GM23248 (cell line): ENCODE data around the gene TOPBP1. TPM values are rescaled to one million over a fixed set of nuclear protein-coding genes. Genes with fewer than 3 reads are reported as not detected.

Experiments used
- DNase-seq: peaks from one replicate; pipeline ENCODE4 v3.0.0-alpha.2; 2015
- H2AFZ ChIP-seq: fragments of 200-600 bp; sonication (generic); 2 replicates; pipeline ENCODE4 v1.6.1; 2016; ENCODE audit warnings: antibody characterized with exemption
- H3F3A ChIP-seq: fragments of 200-600 bp; sonication (generic); 2 replicates; pipeline ENCODE4 v1.6.1; 2016; ENCODE audit warnings: mild to moderate bottlenecking, antibody characterized with exemption, mixed run types; ENCODE audit not compliant: insufficient read depth
- H3K27ac ChIP-seq: fragments of 200-600 bp; sonication (generic); 2 replicates; pipeline ENCODE4 v1.5.1; 2016; ENCODE audit warnings: mild to moderate bottlenecking
- H3K27me3 ChIP-seq: fragments of 200-600 bp; sonication (generic); replicated peaks from 2 replicates; pipeline ENCODE4 v1.6.1; 2016; ENCODE audit warnings: mild to moderate bottlenecking; ENCODE audit not compliant: insufficient read depth
- H3K36me3 ChIP-seq: fragments of 200-600 bp; sonication (generic); 2 replicates; pipeline ENCODE4 v1.6.1; 2016; ENCODE audit warnings: low read depth, mild to moderate bottlenecking
- H3K4me1 ChIP-seq: fragments of 200-600 bp; sonication (generic); 2 replicates; pipeline ENCODE4 v1.6.1; 2016; ENCODE audit warnings: mild to moderate bottlenecking; ENCODE audit not compliant: insufficient read depth
- H3K4me2 ChIP-seq: fragments of 200-600 bp; sonication (generic); one replicate; pipeline ENCODE4 v1.6.1; 2016; ENCODE audit warnings: mild to moderate bottlenecking; ENCODE audit not compliant: unreplicated experiment
- H3K4me3 ChIP-seq: fragments of 200-600 bp; sonication (generic); 2 replicates; pipeline ENCODE4 v1.5.1; 2016; ENCODE audit warnings: mild to moderate bottlenecking
- H3K79me2 ChIP-seq: fragments of 200-600 bp; sonication (generic); 2 replicates; pipeline ENCODE4 v1.6.1; 2016; ENCODE audit warnings: mild to moderate bottlenecking; ENCODE audit not compliant: insufficient read depth
- H3K9ac ChIP-seq: fragments of 200-600 bp; sonication (generic); 2 replicates; pipeline ENCODE4 v1.6.1; 2016; ENCODE audit warnings: mild to moderate bottlenecking
- H3K9me2 ChIP-seq: fragments of 200-600 bp; sonication (generic); 2 replicates; pipeline ENCODE4 v1.6.1; 2016; ENCODE audit warnings: mixed run types, mild to moderate bottlenecking, moderate library complexity; ENCODE audit not compliant: insufficient read depth
- H3K9me3 ChIP-seq: fragments of 200-600 bp; sonication (generic); one replicate; pipeline ENCODE4 v1.6.1; 2017; ENCODE audit warnings: low read depth
- H4K20me1 ChIP-seq: fragments of 200-600 bp; sonication (generic); 2 replicates; pipeline ENCODE4 v1.6.0; 2016; ENCODE audit not compliant: insufficient read depth
- EZH2 ChIP-seq: fragments of 200-600 bp; sonication (generic); IDR thresholded peaks from 2 replicates; pipeline ENCODE4 v1.6.1; 2018; ENCODE audit warnings: antibody characterized with exemption, mild to moderate bottlenecking; ENCODE audit not compliant: insufficient read depth, poor library complexity, severe bottlenecking
- EZH2phosphoT487 ChIP-seq: fragments of 200-600 bp; sonication (generic); IDR thresholded peaks from 2 replicates; pipeline ENCODE4 v1.6.1; 2018; ENCODE audit warnings: antibody characterized with exemption, moderate library complexity, mild to moderate bottlenecking, low read depth; ENCODE audit not compliant: insufficient read depth
- WGBS, 2 experiments: methylation state at CpG; one replicate each; pipeline ENCODE4 v1.1.6; 2015 to 2017; ENCODE audit warnings: low lambda C conversion rate in 2 of 2, low coverage in 1 of 2; ENCODE audit errors: missing lambda C conversion rate in 2 of 2; 5-methylcytosine and 5-hydroxymethylcytosine counted together
- in situ Hi-C: fragments of 300-500 bp; cut with MboI; formaldehyde crosslinking; loops from 2 replicates; pipeline ENCODE4 v1.15.0; 2020
- polyA plus RNA-seq: library from polyadenylated mRNA; unstranded; fragments of >200 nt; fragmentation: Nextera tagmentation; extraction: Ambion mirVana; gene quantifications from 2 replicates; pipeline ENCODE4 v1.2.1, GENCODE V29; 2016
- total RNA-seq: library from RNA; depleted of rRNA; stranded (reverse); fragments of >200 nt; shearing (Covaris generic); gene quantifications from 2 replicates; pipeline ENCODE4 v1.2.3, GENCODE V29; 2014

The TOPBP1 gene
- total and polyA plus RNA-seq, 2 experiments from 2014 or later = 9.4 to 21.0 TPM

DNA sequence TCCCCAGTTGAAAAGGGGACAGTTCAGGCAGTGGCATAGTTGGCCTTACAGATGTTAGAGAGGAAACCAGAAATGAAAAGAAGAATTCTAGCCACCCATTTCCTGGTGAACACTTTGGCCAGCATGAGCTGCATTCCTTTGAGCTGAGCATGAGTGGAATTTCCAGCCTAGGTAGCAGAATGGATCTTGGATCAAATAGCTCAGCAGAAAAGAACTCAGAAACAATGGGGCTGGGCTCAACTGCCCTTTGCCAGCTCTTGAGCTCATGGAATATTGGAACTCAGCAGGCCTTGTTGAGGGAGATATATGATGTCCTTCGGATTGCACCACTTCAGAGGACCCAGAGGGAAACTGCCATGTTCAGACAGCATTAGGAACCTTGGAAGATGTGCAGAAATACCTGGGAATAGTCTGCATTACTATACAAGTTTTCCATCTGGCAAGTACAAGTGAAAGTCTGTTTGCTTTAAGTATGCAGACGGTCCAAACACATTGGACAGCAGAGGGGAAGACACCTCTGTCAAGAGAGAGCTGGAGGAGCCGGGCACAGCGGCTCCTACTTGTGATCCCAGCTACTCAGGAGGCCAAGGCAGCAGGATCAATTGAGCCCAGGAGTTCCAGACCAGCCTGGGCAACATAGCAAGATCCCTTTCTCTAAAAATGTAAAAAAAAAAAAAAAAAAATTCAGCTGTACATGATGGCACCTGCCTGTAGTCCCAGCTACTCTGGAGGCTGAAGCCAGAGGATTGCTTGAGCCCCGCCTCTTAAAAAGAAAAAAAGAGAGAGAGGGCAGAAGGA is 91.4 kb downstream of the TOPBP1 start:
- Histone ChIP-seq H3K36me3 (peaks cover 3% of the 10 kb centered on the region), H3K9ac (peak overlapping the region; percentile 50), H3K27ac (peak overlapping the region; percentile 85), H3K79me2 (peaks cover 11% of the 10 kb centered on the region), H2AFZ (no peak overlapping the region), H3K4me2 (peak overlapping the region; percentile 69), H3K4me1 (peaks cover 52% of the 10 kb centered on the region), H3K9me3 (no peaks in the 10 kb centered on the region), H3F3A (peaks cover 63% of the 10 kb centered on the region), H4K20me1 (peaks cover 8% of the 10 kb centered on the region; the same call in 1 of the 2 replicates), H3K4me3 (peak overlapping the region; percentile 24; the same call in 1 of the 2 replicates), H3K27me3 (no peaks in the 10 kb centered on the region), H3K9me2 (no peaks in the 10 kb centered on the region)
- in situ Hi-C loops = no loop called here
- 23 to 29% methylated on average over 5 of the region's 5 CpGs for WGBS, 2 experiments
- TF ChIP-seq EZH2 (no peak), EZH2phosphoT487 (no peak)
- DNase-seq = peak; percentile 90

DNA sequence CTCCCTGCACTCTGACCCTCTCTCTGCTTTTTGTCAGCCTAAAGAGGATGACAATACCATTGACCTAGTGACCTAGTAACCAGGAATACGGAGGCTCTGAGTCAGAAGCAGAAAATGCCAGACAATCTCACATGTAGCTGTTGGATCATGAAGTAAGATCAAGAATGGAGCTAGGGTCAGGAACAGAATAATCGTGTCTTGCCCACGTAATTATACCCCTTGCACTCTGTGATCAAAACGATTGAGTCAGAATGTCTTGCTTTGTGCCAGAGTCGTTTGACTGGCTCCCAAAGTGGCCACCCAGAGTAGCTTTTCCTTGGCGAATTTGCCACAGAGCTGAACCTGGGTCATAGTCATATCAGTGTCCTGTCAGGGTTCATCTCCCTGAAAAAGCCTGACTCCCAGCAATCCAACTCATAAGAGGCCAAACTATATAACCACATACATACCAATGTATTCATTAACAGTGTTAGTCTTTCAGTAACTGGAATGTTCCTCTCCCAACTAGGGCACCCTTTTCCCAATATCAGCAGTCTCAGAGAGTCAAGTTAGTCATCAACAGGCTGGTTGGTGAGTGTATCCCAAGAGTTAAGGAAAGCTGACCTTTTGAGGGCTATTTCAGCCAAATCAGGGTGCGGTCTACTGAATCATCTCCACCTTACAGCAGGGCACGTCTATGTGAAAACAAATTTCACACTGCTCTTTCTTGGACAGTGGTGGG is 93.3 kb downstream of the TOPBP1 start:
- Histone ChIP-seq H3K9me3 (no peaks in the 10 kb centered on the region), H3K27me3 (no peaks in the 10 kb centered on the region), H3K4me1 (peaks cover 56% of the 10 kb centered on the region), H3K4me3 (no peak overlapping the region; the same call in 1 of the 2 replicates), H3K9me2 (no peaks in the 10 kb centered on the region), H3K27ac (peak overlapping the region; percentile 85), H2AFZ (no peak overlapping the region), H3K36me3 (no peaks in the 10 kb centered on the region), H4K20me1 (no peaks in the 10 kb centered on the region), H3K4me2 (peak overlapping the region; percentile 69), H3K9ac (peak overlapping the region; percentile 44; the same call in 1 of the 2 replicates), H3F3A (peaks cover 57% of the 10 kb centered on the region), H3K79me2 (no peaks in the 10 kb centered on the region)
- in situ Hi-C loops = no loop called here
- TF ChIP-seq EZH2 (no peak), EZH2phosphoT487 (no peak)
- peak; percentile 94 for DNase-seq
- 9 to 11% methylated on average over 8 of the region's 8 CpGs for WGBS, 2 experiments

GRCh38 chr3:133563816-133564215 is 97.9 kb downstream of the TOPBP1 start:
- 79 to 89% methylated on average over 1 of the region's 1 CpG for WGBS, 2 experiments
- Histone ChIP-seq H4K20me1 (no peaks in the 10 kb centered on the region), H3K9ac (no peak overlapping the region), H3K4me2 (peak overlapping the region; percentile 23), H3K27me3 (no peaks in the 10 kb centered on the region), H3F3A (peaks cover 18% of the 10 kb centered on the region), H3K9me2 (no peaks in the 10 kb centered on the region), H3K4me1 (peaks cover 20% of the 10 kb centered on the region), H3K9me3 (no peaks in the 10 kb centered on the region), H3K27ac (no peak overlapping the region), H3K36me3 (no peaks in the 10 kb centered on the region), H3K4me3 (no peak overlapping the region), H3K79me2 (no peaks in the 10 kb centered on the region), H2AFZ (no peak overlapping the region)
- in situ Hi-C loops = no loop called here
- no peak for TF ChIP-seq EZH2
- TF ChIP-seq EZH2phosphoT487 = no peak
- no peak for DNase-seq

DNA sequence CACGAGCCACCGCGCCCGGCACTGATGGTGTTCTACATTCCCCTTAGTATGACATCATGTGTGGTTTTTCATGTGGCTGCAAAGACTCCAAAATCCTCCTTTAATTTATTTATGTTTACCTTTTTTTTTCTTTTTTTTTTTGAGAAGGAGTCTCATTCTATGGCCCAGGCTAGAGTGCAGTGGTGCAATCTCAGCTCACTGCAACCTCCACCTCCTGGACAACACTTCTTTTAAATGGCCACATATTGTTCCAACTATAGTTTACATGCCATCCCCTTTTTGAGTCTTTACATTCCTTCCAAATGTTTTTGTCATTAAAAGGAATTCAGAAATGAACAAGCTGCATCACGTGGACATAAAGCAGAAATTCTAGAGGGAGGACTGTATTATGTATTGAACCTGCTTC is 98.6 kb downstream of the TOPBP1 start:
- no peak for TF ChIP-seq EZH2phosphoT487
- no peak for TF ChIP-seq EZH2
- in situ Hi-C loops = no loop called here
- no peaks in the 10 kb centered on the region for H3K9me2 ChIP-seq
- DNase-seq = peak; percentile 67
- no peaks in the 10 kb centered on the region for H3K9me3 ChIP-seq
- H4K20me1 ChIP-seq = no peaks in the 10 kb centered on the region
- peak overlapping the region; percentile 23 for H3K4me2 ChIP-seq
- H3K4me1 ChIP-seq = peaks cover 15% of the 10 kb centered on the region
- H3K9ac ChIP-seq = no peak overlapping the region
- no peaks in the 10 kb centered on the region for H3K36me3 ChIP-seq
- H2AFZ ChIP-seq = no peak overlapping the region
- peaks cover 12% of the 10 kb centered on the region for H3F3A ChIP-seq
- no peaks in the 10 kb centered on the region for H3K79me2 ChIP-seq
- H3K27ac ChIP-seq = peak overlapping the region; percentile 9; the same call in 1 of the 2 replicates
- no peaks in the 10 kb centered on the region for H3K27me3 ChIP-seq
- no peak overlapping the region for H3K4me3 ChIP-seq
- WGBS, 2 experiments = 5 to 12% methylated on average over 5 of the region's 5 CpGs
